ENCODE measurements around the gene CCNY. TPM values are rescaled to one million over a fixed set of nuclear protein-coding genes. Genes with fewer than 3 reads are reported as not detected.

Gene CCNY
- total RNA-seq, 1 experiment from 2014 or later, result 62.2 TPM

DNA sequence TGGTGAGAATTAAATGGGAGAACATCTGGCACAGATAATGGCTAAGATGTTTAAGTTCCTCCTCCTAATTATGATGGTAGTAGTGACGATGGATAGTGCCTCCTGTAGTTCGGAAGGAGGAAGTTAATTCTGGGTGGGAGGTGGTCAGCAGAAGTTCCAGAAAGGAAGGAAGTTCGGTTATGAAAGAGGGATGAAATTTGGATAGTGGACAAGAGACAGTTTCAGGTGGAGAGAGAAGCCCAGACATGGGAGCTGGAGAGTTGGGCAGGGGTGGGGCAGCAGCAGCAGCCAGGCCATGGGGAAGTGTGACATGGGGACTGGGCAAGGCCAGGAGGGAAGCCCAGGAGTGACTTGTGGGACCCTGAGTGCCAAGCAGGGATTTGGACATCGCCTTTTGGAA, 99.5 kb downstream of the CCNY start (continued):
- no peak for TF ChIP-seq ZBTB33 (IDR thresholded peaks at IDR 0.05; ENCODE audit: extremely low read depth, insufficient replicate concordance, low read length)
- TF ChIP-seq EGR1 (IDR thresholded peaks at IDR 0.05; ENCODE audit: low read depth), result no peak
- no peak for TF ChIP-seq TCF7L2 (IDR thresholded peaks at IDR 0.05; ENCODE audit: borderline replicate concordance, extremely low read depth, insufficient read depth, insufficient read length)
- no peak for TF ChIP-seq EZH2phosphoT487 (IDR thresholded peaks at IDR 0.05; ENCODE audit: borderline replicate concordance)
- TF ChIP-seq ELF1 (IDR thresholded peaks at IDR 0.05; ENCODE audit: borderline replicate concordance, low read depth), result no peak

DNA sequence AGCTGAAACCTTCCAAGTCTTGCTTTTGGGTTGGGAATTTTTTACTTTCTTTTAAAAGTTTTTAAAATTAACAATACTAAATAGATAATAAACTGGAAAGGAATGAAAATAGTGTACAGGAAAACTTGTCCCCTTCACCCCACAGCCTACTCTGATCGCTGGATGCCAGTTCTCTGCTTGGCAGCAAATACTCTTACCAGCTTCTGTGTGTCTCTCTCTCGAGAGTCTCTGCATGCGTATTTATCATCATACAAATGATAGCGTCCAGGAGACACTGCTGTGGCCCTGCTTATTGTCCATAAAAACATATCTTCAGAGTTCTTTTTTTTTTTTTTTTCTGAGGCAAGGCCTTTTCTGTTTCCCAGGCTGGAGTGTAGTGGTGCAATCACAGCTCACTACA, 101.5 kb downstream of the CCNY start:
- Histone ChIP-seq H3K9me2 (ENCODE audit: insufficient read depth) (no peaks in the 10 kb centered on the region; the same call in 1 of the 2 replicates), H3K4me3 (replicated peaks in 1 of 2; ENCODE audit: low read depth in 1 of 2, low read length in 2 of 2) (no peak overlapping the region), H3K9ac (ENCODE audit: low read length) (no peak overlapping the region), H3K27me3 (ENCODE audit: insufficient read depth, low read length) (no peaks in the 10 kb centered on the region), H3K27ac (ENCODE audit: low read depth, low read length) (no peak overlapping the region), H2AFZ (ENCODE audit: low read depth, low read length, poor library complexity, severe bottlenecking) (no peak overlapping the region), H3K36me3 (ENCODE audit: control insufficient read depth in 1 of 2, insufficient read depth in 2 of 2, low read length in 2 of 2) (no peaks in the 10 kb centered on the region), H3K4me2 (ENCODE audit: low read length) (no peak overlapping the region), H3K4me1 (ENCODE audit: control insufficient read depth in 1 of 2, insufficient read depth in 2 of 2, low read length in 2 of 2) (0 out of 4 replicates have a peak, but pooled peaks cover 0 to 3% of the 10 kb centered on the region in 2 experiments), H4K20me1 (ENCODE audit: insufficient read depth) (no peaks in the 10 kb centered on the region), H3K79me2 (ENCODE audit: insufficient read depth, low read length) (peaks cover 83% of the 10 kb centered on the region), H3K9me3 (ENCODE audit: control insufficient read depth in 1 of 2, insufficient read depth in 1 of 2, low read depth in 1 of 2, low read length in 2 of 2) (peaks cover 2 to 3% of the 10 kb centered on the region in 2 experiments; a peak in 3 of 4 replicates)
- TF ChIP-seq CTCF (IDR thresholded peaks at IDR 0.05 in 2 of 3, conservative IDR thresholded peaks at IDR 0.05 in 1 of 3; ENCODE audit: borderline replicate concordance in 1 of 3, insufficient read depth in 1 of 3, low read depth in 2 of 3, low read length in 2 of 3) (no peak), ZNF274 (IDR thresholded peaks at IDR 0.05; ENCODE audit: low read depth, low read length) (no peak), SP1 (IDR thresholded peaks at IDR 0.05; ENCODE audit: low read depth) (no peak), POLR2AphosphoS5 (IDR thresholded peaks at IDR 0.05; ENCODE audit: low read depth, low read length) (no peak), EZH2 (IDR thresholded peaks at IDR 0.05) (no peak), POLR2A (IDR thresholded peaks at IDR 0.05; ENCODE audit: borderline replicate concordance, extremely low read depth, insufficient read depth, insufficient read length) (no peak), YY1 (IDR thresholded peaks at IDR 0.05; ENCODE audit: extremely low read depth, insufficient replicate concordance, low read depth, low read length) (no peak)
- TF ChIP-seq, protein P1, sequence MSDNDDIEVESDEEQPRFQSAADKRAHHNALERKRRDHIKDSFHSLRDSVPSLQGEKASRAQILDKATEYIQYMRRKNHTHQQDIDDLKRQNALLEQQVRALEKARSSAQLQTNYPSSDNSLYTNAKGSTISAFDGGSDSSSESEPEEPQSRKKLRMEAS (IDR thresholded peaks at IDR 0.05), result no peak
- TF ChIP-seq, protein P2, sequence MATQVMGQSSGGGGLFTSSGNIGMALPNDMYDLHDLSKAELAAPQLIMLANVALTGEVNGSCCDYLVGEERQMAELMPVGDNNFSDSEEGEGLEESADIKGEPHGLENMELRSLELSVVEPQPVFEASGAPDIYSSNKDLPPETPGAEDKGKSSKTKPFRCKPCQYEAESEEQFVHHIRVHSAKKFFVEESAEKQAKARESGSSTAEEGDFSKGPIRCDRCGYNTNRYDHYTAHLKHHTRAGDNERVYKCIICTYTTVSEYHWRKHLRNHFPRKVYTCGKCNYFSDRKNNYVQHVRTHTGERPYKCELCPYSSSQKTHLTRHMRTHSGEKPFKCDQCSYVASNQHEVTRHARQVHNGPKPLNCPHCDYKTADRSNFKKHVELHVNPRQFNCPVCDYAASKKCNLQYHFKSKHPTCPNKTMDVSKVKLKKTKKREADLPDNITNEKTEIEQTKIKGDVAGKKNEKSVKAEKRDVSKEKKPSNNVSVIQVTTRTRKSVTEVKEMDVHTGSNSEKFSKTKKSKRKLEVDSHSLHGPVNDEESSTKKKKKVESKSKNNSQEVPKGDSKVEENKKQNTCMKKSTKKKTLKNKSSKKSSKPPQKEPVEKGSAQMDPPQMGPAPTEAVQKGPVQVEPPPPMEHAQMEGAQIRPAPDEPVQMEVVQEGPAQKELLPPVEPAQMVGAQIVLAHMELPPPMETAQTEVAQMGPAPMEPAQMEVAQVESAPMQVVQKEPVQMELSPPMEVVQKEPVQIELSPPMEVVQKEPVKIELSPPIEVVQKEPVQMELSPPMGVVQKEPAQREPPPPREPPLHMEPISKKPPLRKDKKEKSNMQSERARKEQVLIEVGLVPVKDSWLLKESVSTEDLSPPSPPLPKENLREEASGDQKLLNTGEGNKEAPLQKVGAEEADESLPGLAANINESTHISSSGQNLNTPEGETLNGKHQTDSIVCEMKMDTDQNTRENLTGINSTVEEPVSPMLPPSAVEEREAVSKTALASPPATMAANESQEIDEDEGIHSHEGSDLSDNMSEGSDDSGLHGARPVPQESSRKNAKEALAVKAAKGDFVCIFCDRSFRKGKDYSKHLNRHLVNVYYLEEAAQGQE (IDR thresholded peaks at IDR 0.05; ENCODE audit: low read depth), result no peak
- intact Hi-C loops (cut with micrococcal nuclease), result no loop called here
- ChIA-PET RAD21 (ENCODE audit: low non-redundant PET in 1 of 2, low total read pairs in 2 of 2, uncharacterized antibody in 2 of 2, unreplicated experiment in 2 of 2) (no interaction called here), CTCF (no interaction called here), POLR2A (no interaction called here)
- no TSS peak for BruUV-seq (replicated peaks)
- DNase-seq (ENCODE audit: low read depth, low spot score) (no peak), ATAC-seq (no peak)

All from HCT116 (cell line).